IPS DF 19.7 (cell line): ENCODE measurements around the gene COL25A1.
"Not testable (repeated sequence)": the region's sequence is repeated elsewhere in the genome, so short reads cannot be mapped to it uniquely, and the experiment has no call there.

Experiments used
- DNase-seq: peaks from one replicate; pipeline ENCODE4 v3.0.0-alpha.2; 2013; ENCODE audit warnings: low read depth, low spot score

Gene COL25A1

DNA sequence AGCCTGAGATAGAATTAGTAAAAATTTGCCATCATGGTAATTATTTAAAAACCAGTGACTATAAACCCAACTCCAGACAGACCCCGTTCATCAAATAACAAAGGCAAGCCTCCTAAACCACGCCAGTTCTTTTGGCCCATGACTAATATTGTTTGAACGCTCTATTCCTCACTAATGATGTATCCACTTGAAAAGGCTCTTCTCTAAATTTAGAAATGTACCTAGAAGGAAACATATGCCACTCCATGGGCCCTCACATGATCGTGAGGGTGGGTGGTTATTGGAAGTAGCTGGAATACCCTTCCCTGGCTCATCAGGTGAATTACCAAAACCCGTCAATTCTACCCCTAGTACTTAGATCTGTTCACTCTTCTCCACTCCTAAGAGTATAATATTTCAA is 249.2 kb downstream of the COL25A1 start:
- DNase-seq, result no peak

DNA sequence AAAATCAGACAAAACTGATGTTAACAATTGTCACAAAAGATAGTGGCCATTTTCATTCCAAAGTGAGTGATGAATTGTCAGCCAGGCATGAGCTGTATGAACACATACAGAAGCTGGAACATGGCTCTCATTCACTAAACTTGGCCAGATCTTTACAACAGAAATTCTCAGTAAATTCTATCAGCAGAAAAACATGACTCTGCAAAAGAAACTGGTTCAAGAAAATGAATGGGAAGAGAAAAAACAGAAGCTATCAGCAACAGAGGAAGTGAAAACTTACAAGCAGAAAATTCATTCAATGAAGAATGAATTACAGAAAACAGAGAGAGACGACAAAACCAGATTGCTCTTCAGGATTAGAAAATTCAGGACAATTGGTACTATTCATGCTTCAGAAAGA is 249.6 kb downstream of the COL25A1 start:
- no peak for DNase-seq

DNA sequence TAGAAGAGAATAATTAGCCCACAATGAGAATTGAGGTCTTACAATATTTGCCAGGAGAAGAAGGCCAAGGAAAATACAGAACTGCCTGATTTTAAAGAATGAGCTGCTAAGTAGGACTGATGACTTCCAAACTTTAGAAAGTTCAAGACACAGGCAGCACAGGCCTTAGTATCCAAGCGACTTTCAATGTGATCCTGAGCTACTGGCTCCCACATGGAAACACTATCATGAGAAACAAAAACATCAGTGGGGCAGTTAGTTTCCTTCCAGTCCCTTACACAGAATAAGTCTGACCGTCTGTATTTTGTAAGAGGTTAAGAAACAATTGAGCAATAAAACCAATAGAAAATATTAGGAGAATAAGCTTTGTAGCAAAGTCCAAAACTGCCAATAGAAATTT is 251.4 kb downstream of the COL25A1 start:
- DNase-seq, result no peak

DNA sequence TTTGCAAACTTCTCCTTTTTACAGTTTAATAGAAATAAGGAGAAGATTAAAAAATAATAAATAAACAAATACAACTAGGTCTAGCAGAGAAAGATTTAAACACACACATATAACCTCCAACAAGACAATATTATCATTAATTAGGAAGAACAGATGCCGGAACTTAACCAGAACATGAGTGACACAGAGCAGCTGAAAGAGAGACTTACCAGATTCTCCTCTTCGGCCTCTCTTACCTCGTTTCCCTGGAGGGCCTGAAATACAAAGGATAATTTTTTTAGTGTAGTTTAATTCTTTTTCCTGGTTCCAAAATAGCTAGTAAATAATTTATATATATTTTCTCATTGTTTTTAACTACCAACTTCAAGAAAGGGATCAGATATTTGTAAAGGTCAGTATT is 252.5 kb downstream of the COL25A1 start:
- DNase-seq, result no peak

DNA sequence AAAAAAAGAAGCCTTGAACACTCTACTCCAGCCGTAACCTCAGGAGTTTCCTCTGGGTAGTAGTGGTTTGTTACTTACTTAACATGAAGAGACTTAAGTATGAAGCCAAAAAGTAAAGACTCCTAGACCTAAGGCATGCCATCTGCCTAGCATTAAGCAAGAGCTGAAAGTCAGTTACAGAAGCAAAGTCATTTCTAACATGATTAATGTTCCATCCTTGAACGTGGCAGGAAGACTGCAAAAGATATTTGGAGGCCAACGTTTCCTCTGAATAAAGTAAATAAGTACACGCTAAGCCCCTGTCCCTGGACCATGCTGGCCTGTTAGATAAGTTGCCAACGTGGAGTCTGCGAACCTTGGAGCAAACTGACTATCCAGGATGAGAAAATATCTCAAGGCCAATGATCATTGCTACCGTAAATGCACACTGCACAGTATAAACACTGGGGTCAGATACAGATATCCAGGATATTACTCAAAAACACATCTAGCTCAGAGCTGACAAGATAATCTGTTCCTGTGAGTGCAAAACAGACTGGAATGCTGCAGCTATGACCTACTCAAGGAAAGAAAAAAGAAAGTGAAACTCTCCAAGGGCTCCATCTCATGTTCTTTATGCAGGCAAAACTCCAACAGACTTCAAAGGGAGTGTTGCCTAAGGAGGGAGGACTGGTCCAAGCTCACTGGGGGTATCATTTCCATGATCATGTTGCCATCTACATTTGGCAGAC is 255.8 kb downstream of the COL25A1 start:
- DNase-seq, result no peak

DNA sequence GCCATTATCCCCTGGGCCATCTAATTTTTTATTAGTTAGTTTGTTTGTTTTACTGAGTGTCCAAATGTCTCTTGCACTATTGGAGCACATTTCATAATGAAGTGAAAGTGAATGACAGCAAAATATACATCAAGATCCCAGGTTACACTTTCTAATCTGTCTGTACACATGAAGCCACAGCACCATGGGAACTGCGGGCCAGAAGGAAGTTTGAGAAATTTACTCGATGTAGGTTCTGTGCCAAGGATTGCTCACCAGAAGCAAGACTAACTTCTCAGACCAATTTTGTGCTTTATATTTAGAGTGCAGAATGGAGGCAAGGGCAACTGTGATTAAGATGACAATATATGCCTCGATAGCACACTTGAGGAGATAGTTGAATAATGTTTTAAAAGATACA is 258.0 kb downstream of the COL25A1 start:
- no peak for DNase-seq

DNA sequence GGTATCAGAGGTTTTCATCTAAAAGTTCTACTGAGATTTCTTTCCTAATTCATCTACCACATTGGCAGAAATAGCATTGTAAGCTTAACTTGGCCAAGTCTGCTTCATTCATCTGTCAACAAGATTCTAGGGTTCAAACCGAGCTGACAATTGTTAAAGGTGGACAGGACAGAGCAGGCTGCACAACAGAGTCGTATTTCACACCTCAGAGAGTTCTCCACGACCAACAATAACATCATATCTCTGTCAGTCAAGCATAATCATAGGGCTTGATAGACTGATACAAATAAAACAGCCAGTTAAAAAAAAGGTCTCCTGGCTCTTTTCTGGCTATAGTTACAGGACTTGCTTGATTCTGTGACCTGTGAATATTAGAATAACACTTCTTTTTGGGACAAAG is 259.2 kb downstream of the COL25A1 start:
- no peak for DNase-seq

DNA sequence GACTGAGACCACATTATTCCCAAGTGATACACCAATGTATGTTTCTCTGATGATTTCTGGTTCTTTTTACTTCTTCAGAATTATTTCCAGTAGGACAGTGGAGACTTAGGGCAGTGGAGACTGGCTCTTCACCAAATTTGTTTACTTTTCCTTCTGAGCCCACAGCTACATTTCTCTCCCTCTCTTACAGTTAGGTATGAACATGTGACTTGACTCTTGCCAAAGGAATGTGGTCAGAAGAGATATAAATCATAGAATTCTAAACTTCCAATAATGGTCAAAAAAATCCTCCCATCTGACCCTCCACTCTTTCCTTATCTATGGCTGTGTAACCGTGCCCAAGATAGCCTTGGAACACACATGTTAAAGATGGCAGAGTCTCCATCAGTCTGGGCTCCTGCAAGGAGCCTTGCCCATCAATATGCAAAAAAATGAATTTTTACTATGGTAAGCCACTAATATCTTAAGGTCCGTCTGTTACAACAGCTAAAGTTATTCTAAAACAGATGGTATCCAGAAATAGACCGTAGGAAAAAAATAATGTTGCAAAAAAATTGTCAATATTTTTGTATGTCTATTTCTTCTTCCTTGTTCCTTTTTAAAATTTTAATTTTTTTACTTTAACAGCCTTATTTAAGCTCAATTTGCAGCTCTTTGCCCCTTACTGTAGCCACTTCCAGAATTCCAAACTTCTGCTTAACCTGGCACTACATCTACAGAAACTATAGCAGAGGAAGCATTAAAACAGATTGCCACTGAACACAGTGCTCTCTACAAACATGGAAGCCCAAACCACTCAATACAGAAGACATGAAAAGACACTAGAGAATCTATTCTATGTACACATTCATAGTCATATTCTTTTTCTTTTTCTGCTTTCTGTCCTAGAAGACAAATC is 260.7 kb downstream of the COL25A1 start:
- no peak for DNase-seq

DNA sequence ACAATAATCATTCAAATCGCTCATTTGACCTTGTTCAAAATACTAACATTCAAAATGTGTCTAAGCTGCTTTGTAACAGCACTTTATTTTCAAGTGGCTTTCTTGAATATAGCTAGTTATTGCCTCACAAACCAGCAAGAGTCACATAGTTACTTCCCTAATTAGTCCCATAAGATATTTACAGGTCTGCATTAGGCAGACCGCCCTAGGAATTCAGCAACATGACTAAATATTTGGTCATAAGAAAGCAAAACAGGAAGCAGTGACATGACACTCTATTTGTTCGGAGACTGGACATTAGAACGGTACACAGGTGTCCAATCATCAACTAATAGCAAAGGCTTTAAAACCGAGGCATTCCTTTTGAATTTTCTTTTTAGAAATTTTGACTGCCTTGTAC is 262.0 kb downstream of the COL25A1 start:
- DNase-seq, result no peak

DNA sequence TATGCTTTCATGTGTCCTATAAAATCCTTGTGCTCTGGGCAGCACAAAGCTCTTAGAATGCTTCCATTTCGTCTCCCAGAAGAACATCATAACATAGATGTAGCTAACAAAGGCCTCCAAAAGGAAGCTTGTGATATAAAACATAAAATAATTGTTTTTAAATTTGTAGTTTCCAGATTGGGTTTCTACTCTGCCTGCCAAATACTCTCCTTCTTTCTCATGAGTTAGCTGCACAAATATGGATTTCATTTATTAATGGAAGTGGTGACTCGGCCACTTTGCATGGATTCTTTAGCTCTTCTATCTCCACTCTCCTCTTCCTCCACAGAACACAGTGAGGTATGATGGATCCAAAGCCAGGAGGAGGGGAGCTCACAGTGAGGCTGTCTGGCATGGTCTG is 265.4 kb downstream of the COL25A1 start:
- no peak for DNase-seq

DNA sequence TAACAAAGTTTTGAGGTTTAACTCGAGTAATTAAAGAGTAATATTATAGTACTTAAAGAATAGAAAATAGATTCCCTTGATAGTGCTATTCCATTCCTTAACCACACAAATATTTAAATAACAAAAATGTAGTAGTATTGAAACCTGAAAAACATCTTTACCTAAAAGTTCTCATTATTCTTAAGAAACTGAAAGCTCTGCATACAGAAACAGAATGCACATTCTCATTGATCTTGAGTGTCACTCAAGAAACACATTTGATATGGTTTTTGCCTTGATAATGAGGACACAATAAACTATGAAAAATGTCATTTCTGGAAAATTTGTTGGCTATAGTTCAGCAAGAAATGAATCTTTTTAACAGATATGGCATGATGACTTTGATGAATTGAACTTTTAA is 268.5 kb downstream of the COL25A1 start:
- DNase-seq, result no peak

DNA sequence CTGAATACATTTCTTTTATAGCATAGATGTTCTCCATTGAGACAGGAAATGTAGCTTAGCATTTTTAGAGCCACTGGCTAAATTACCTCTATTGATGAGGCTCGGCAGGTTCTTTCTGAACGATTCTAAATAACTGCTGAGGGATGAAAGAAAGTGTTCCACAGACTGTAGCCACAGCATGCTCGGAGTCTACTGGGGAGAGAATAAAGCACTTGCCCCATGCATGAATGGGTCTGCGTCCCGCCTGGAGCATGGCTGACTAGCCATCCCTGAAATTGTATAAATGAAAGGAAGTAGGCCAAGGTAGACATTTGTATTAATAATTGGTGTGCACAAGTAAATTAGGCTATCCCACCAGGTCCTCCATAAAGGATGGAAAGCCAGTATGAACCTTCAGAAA is 269.8 kb downstream of the COL25A1 start:
- no peak for DNase-seq

DNA sequence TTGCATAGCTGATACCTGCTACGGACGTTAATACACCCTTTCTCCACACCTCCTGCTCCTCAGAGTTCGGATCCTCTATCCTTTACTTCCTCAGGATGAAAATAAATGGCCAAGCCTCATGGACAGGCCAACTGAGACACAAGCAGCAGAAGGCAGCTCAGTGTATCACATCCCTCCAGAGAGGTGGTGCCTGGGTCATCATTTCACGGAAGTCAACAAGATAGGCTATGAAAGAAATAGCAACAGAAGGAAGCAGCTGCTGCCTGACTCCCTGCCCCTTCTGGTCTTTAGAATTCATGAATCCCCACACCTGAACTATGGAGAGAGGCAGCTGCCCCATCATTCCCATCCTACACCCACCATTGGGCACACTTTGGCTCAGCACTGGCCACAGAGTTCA is 272.5 kb downstream of the COL25A1 start:
- no peak for DNase-seq

DNA sequence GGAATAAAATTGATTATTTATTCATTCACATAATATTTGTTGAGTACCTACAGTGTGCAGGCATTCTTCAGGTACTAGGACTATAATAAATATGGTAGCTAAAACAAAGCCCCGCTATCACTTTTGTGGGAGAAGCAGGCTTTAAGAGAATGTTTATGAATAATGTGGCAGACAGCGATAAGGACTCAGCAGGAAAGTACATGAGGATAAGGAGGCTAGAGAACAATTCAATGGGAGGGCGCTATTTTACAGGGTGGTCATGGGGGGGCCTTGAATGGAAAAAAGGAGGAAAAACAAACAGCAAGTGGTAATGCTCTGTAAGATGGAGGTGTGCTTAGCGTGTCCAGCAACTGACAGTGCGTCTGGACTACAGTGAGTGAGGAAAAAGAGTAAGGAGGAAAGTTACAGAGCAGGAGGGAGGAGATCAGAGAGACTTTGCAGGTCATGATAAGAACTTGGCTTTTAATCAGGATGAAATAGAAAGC is 275.4 kb downstream of the COL25A1 start:
- no peak for DNase-seq

DNA sequence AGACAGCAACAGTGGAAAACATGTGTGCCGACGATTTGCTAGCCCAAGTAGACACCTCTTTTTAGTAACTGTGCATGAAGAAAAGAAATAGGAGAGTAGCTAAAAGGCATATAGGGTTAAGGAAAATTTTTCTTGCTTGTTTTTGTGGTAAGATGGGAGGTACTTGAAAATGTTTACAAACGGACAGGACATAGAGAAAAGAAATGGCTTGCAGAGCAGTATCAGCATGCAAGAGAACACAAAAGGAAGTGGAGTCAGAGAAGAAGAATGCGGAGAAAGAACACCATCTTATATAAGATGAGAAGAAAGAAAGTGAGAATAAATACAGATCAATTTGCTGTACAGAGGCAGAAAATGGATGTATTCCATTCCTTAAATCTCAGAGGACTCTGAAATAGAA is 275.9 kb downstream of the COL25A1 start:
- DNase-seq, result no peak

DNA sequence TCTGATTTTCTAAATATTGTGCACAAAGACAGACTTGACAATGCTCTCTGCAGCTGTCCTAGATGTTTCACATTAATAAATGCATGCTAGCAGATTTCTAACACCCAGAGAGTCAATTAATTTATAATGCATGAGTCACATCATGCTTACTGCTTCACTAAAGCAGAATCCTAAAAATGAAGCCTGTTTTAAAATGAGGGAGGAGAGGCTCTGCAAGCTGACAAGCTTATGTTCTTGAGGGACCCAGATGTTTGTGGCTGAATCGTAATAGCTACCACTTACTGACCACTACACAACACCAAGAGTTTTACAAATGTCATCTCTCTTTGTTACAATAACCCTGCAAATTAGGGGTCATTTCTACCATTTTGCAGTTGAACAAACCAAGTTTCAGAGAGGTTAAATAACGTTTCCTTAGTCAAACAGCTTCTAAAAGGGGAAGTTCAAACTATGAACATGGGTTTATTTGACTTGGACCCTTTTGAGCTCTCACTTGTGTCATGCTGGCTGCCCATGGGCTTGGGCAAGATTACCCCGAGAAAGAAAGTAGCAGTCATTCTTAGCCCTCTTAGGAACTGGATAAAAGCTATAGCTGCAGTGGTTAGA is 276.9 kb downstream of the COL25A1 start:
- no peak for DNase-seq

DNA sequence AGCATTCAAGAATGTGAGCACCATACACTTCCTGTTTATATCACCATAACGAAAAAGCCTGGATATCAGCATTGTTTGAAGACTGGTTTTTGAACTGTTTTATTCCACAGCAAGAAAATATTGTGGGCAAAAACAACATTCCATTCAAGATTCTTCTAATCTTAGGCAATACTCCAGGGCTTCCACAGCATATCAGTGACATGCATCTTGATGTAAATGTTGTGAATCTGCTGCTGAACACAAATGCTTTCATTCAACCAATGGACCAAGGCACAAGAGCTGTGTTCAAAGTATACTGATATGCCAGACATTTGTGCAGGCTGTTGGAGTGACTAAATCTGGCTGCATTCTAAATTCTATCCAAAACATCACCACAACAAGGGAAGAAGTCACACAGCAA is 279.5 kb downstream of the COL25A1 start:
- no peak for DNase-seq

DNA sequence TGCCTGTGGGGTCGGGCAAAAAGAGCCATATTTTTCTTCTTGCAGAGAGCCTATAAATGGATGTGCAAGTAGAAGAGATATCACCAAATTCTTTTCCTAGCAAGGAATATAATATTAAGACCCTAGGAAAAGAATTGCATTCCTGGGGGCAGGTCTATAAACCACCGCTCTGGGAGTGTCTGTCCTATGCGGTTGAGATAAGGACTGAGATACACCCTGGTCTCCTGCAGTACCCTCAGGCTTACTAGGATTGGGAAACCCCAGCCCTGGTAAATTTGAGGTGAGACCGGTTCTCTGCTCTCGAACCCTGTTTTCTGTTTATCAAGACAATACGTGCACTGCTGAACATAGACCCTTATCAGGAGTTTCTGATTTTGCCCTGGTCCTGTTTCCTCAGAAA is 280.8 kb downstream of the COL25A1 start:
- DNase-seq, result not testable (repeated sequence)

DNA sequence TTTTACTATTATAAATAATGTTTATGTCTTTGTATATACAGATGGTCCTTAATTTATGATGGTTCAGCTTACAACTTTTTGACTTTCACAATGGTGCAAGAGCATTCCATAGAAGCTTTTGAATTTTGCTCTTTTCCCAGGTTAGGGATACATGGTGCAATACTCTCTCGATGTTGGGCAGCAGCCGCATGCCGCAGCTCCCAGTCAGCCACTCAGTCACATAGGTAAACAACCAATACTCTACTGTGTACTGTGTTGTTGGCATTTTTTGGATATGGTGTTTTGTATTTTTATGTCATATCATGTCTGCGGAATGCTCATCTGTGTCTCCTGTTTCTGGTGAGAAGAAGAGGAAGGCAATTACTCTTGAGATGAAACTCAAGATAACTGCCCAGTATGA is 281.6 kb downstream of the COL25A1 start:
- no peak for DNase-seq

DNA sequence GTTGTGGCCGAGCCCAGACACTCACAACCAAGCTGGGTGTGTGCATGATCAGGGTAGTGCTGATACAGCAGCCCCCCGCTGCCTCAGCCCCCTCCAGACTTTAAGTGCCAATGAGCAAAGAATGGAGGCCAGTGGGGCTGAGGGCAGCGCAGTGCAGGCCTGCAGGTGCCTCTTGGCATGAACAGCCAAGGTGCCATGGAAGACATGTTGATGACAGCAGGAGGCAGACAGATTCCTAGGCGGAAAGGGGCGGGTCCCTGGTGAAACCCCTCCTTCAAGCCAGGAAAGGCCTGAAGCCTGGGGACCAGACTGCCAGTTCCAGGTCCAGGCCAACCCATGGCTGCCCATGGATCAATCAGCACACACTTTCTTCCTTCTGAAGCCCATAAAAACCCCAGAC is 286.3 kb downstream of the COL25A1 start:
- DNase-seq, result no peak

DNA sequence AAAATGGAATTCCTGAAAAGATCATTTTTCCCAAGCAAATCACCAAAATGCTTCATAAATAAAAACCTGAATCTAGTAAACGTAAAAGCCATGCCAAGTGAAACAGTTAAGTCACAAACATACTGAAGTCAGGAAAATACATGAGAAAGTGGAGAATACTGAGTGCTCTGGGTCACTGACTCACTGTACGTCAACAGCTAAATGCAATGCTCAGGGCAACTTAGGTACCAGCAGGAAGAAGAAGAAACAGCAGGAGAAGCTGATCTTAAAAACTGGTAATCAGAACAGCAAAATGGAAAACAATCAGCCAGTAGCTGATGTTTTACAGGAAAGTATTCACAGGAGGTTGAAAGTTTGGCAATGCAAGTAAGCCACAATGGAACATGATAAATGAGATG is 287.0 kb downstream of the COL25A1 start:
- DNase-seq, result no peak

DNA sequence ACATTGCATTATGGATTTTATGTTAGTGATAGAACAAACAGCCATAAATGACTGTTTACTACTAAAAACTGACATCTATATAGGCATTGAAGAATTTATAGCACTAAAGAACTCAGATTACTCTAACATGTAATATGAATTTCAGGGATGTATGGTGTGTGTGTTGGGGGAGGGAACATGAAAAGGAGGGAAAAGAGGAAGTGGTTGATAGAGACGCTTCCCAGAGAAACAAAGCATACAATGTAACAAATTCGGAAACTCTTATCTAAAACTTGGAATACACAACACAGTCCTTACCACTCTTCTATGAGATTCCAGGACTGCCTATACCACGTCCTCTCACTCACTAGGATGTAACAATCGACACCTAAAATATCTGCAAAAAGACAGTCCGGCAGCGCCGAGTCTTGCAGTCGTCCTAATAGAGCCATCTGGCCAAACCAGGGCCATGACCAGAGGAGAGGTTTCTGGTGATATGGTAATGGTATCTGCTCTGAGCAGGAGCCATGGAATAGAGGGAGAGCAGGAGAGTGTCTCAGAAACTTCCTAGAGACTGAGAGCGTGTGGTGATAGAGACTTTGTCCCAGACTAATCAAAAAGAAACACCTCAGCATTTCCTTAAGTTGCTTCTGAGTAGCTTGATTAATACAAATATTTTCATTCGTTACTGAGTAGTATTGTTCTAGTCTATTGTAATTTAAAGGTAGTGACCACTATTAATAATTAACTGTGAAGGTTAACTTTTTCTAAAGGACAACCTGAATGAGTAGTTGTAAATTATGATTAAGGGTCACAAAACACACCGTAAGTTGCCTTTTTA is 287.7 kb downstream of the COL25A1 start:
- no peak for DNase-seq
